ENCODE measurements around the gene AXL.
A peak's percentile ranks its signal among the peaks of the same experiment; 100 is the strongest.

Gene AXL

DNA sequence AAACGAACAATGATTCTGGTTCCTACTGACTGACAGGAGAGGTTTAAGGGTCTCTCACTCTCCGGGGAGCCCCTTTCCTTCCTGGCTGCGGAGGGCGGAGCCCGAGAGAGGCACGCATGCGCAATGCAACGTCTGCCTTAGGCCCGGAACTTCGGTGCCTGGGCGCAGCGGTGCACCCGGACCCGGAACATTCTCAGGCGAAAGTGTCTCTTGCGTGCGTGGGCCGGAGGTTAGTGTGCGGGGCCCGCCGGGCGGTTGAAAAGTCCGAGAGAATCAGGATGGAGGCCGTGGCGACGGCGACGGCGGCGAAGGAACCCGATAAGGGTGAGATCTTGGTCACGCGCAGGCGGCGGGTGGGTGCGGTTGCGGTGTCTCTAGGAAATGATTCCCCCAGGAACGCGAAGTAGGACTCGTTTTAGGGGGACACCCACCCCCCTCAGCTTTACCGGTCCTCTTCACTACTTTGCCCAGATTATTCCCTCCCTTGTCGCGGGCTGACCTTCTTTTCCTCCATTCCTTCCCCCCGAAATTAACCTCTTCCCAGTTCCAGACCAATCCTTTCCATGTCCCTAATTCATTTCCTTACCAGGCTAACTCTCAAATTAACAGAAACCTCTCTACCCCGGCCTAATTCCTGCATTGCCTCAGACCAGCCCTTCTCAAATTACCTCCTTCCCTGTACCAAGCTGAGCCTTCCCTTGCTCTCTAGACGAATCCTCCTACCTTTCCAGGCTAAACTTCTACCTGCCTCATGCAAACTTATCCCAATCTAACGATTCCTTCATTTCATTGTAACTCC lies 91.2 kb downstream of the AXL start, which contains the start of gene CCDC97:
TSS of gene CCDC97 (plus strand) at position 140 of the 799 bp plus-strand sequence. CDS start at position 279, 139 bp downstream.
- peak; percentile 76 to 88 for DNase-seq

- DNase-seq = no peak
These were observed 92.0 kb downstream of the AXL start for GRCh38 chr19:41311072-41311471.
